GM10266 (cell line): Measurements from ENCODE around the gene DAAM1.

Source experiments
- DNase-seq: peaks from one replicate; pipeline ENCODE4 v3.0.0; 2012; ENCODE audit errors: extremely low spot score
- CTCF ChIP-seq: IDR thresholded peaks from 2 replicates; pipeline ENCODE4 v1.5.1; 2012; ENCODE audit warnings: mild to moderate bottlenecking, low read depth; ENCODE audit not compliant: control insufficient read depth, insufficient read depth; ENCODE audit errors: missing control alignments

Gene DAAM1

GRCh38 chr14:59236195-59236594 lies 47.7 kb downstream of the DAAM1 start:
- TF ChIP-seq CTCF, result no peak
- DNase-seq, result no peak

DNA sequence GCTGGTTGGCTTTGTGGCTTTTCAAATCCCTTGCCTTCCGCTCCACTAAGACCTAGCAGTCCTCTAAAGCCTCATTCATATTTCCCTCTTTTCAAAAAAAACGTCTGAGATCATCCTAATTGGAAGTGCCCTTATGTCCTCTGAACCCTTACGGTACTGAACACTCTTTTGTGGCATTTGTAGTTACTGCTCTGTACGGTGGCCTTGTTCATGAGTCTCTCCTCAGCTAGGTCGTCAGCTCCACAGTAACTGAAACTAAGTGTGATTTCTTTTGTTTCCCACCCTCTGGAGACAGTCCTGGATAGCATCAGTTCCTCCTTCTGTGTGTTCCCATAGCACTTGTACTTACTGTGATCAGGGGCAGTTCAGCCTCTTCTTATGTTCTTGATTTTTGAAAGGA lies 49.7 kb downstream of the DAAM1 start:
- no peak for TF ChIP-seq CTCF
- DNase-seq, result no peak

- no peak for DNase-seq
- no peak for TF ChIP-seq CTCF
Observed at GRCh38 chr14:59239022-59239421, 50.6 kb downstream of the DAAM1 start.

- DNase-seq, result peak; percentile 34
- TF ChIP-seq CTCF, result no peak
Observed at GRCh38 chr14:59240356-59240755, 51.9 kb downstream of the DAAM1 start.

- DNase-seq, result no peak
- TF ChIP-seq CTCF, result no peak
Observed at GRCh38 chr14:59241121-59241520, 52.7 kb downstream of the DAAM1 start.

DNA sequence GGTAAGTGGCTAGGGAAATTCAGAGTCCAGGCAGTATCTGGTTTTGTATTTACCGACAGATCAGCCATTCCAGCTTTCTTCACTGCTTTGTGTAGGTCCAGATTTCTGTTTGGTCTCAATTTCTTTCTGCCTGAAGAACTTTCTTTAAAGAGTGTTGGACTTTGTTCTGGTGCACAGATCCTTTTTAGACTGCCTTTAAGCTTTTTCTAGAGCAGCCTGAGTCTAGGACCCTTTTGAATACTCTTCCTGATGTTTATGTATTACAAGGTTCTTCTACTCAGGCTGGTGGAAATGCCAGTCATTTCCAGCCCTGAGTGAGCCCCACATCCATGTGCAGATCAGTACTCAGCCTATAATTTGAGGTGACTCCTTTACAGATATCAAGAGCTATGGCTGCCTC lies 54.7 kb downstream of the DAAM1 start:
- DNase-seq, result no peak
- TF ChIP-seq CTCF, result no peak

GRCh38 chr14:59244581-59244980 lies 56.1 kb downstream of the DAAM1 start:
- no peak for DNase-seq
- TF ChIP-seq CTCF, result no peak
